ENCODE data around the gene SPRYD4.
A peak's percentile ranks its signal among the peaks of the same experiment; 100 is the strongest.

Gene SPRYD4

GRCh38 chr12:56461235-56462159, 6.9 kb upstream of the SPRYD4 start:
- H3K27ac ChIP-seq (ENCODE audit: extremely low read depth, low read depth, low read length), result no peak overlapping the region
- POLR2A ChIA-PET, result interaction anchor here (0.7 to 1.5 kb wide), 5 partner anchors 12 to 264 kb away, joined by 4 to 10 read pairs (median 6); partner anchors contain the start of genes CNPY2, STAT2 and TIMELESS
- CTCF ChIA-PET, result interaction anchor here (0.6 to 2.1 kb wide), 8 partner anchors 9 to 272 kb away, joined by 3 to 11 read pairs (median 4); partner anchors contain the start of genes SMARCC2 and TIMELESS

GRCh38 chr12:56462565-56462964, 5.8 kb upstream of the SPRYD4 start:
- Histone ChIP-seq H3K4me1 (ENCODE audit: control insufficient read depth, insufficient read depth, low read length) (no peaks in the 10 kb centered on the region), H3K27ac (ENCODE audit: extremely low read depth, low read depth, low read length) (no peak overlapping the region), H3K36me3 (ENCODE audit: control insufficient read depth in 2 of 2, insufficient read depth in 1 of 2, low read length in 2 of 2) (no peaks in the 10 kb centered on the region; a peak in 1 of 3 replicates), H3K9me3 (ENCODE audit: control insufficient read depth, insufficient read depth, low read depth, low read length) (no peaks in the 10 kb centered on the region), H3K4me3 (ENCODE audit: low read depth, low read length) (no peak overlapping the region)
- ChIA-PET CTCF (interaction anchor here (0.7 to 2.1 kb wide), 5 partner anchors 8 to 142 kb away, joined by 3 to 22 read pairs (median 6); partner anchors contain the start of genes MIP and TIMELESS), POLR2A (interaction anchor here (0.6 kb wide), 1 partner anchor 102 kb away, joined by 3 read pairs; the partner anchor contains the start of gene STAT2)
- TF ChIP-seq ZNF629 (tag by site-specific recombination; IDR thresholded peaks at IDR 0.05) (no peak), ZNF600 (tag by site-specific recombination; IDR thresholded peaks at IDR 0.05) (peak; percentile 47; the same call in 1 of the 2 replicates)

More at GRCh38 chr12:56461235-56462159, 6.9 kb upstream of the SPRYD4 start:
- no peak for TF ChIP-seq SETDB1 (IDR thresholded peaks at IDR 0.05; ENCODE audit: insufficient read length, low read length)
- peak; percentile 63; the same call in 1 of the 2 replicates for TF ChIP-seq ZNF394 (tag by site-specific recombination; IDR thresholded peaks at IDR 0.05; ENCODE audit: borderline replicate concordance)
- H3K9me3 ChIP-seq (ENCODE audit: control insufficient read depth, insufficient read depth, low read depth, low read length), result no peaks in the 10 kb centered on the region
- H3K4me3 ChIP-seq (ENCODE audit: low read depth, low read length), result no peak overlapping the region
- no peaks in the 10 kb centered on the region; a peak in 1 of 3 replicates for H3K36me3 ChIP-seq (ENCODE audit: control insufficient read depth in 2 of 2, insufficient read depth in 1 of 2, low read length in 2 of 2)
- H3K4me1 ChIP-seq (ENCODE audit: control insufficient read depth, insufficient read depth, low read length), result no peaks in the 10 kb centered on the region

- peak overlapping the region; percentile 38; the same call in 1 of the 2 replicates for H3K27ac ChIP-seq (ENCODE audit: extremely low read depth, low read depth, low read length)
- H3K4me3 ChIP-seq (ENCODE audit: low read depth, low read length), result peak overlapping the region; percentile 88
- H3K36me3 ChIP-seq (ENCODE audit: control insufficient read depth in 2 of 2, insufficient read depth in 1 of 2, low read length in 2 of 2), result peaks cover 0 to 39% of the 10 kb centered on the region in 2 experiments; a peak in 2 of 3 replicates
- ChIA-PET POLR2A (interaction anchor here (0.5 to 1.8 kb wide), 5 partner anchors 19 to 126 kb away, joined by 3 to 5 read pairs (median 4); partner anchors contain the start of genes GLS2, STAT2 and TIMELESS), CTCF (interaction anchor here (0.5 to 1.3 kb wide), 9 partner anchors 22 to 648 kb away, joined by 3 to 8 read pairs (median 3); partner anchors contain the start of genes CNPY2 and SMARCC2)
- H3K9me3 ChIP-seq (ENCODE audit: control insufficient read depth, insufficient read depth, low read depth, low read length), result no peaks in the 10 kb centered on the region
- TF ChIP-seq PRDM10 (tag by site-specific recombination; IDR thresholded peaks at IDR 0.05) (peak; percentile 51; the same call in 1 of the 2 replicates), ZBTB49 (tag by site-specific recombination; IDR thresholded peaks at IDR 0.05; ENCODE audit: low read depth) (no peak), ZNF530 (tag by site-specific recombination; IDR thresholded peaks at IDR 0.05; ENCODE audit: low read depth) (no peak), ZNF513 (tag by site-specific recombination; IDR thresholded peaks at IDR 0.05) (peak; percentile 37; the same call in 1 of the 2 replicates), ZFHX2 (tag by site-specific recombination; conservative IDR thresholded peaks at IDR 0.05) (0 out of 2 replicates have a peak, but pooled peaks have one; percentile 5)
- no peaks in the 10 kb centered on the region for H3K4me1 ChIP-seq (ENCODE audit: control insufficient read depth, insufficient read depth, low read length)
Observed at GRCh38 chr12:56469007-56469930, 891 bp downstream of the SPRYD4 start.

Measured in HEK293 (cell line).